ENCODE data around the gene IQCH. TPM values are rescaled to one million over a fixed set of nuclear protein-coding genes. Genes with fewer than 3 reads are reported as not detected.

IQCH gene
- 9.3 TPM for total RNA-seq

DNA sequence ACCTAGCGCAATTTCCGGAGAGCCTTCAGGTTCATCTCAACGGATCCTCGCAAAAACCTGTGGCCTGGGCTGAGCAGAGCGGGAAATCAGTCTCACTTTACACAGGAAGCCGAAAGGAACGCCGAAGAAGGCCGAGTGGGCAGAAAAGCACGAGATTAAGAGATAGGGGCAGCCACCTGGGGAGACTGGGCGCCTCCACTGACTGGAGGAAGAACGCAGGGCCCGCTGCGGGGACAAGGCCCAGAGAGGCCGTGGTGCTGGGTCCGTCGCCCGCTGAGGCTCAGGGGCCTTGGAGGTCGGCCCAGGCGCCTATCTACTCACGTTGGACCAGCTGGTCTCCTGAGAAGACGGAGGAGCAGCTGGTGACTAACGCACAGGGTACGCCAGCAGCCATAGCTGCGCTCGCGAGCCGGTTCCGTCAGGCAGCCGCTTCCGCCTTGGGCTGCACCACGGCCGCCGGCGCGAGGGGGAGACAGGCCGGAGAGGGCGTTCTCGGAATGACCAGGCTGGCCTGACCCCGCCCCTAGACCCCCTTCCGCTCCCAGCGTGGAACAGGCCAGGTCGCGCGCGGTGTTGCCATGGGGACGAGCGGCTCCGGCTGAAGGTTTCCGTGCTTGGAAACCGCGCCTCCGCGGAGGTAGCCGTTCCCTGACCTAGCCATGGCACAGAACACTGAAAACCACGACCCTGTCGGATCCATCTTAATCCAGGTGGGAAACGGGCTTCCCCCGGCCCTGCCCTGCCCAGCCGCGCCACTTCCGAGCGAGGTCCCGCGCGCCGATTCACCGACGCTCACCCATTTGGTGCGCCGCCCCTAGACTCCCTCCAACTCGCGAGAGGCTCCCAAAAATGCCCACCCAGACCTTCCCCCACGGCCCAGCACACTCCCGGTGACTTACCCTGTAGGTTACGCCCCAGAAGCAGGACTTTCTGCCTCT is at the start of gene IQCH, which contains the start of gene AAGAB:
IQCH (plus strand) TSS at position 549 of the 938 bp plus-strand sequence; CDS start at position 660, 111 bp downstream.
AAGAB (minus strand) TSS at position 424 of the 938 bp plus-strand sequence; CDS start at position 394, 30 bp downstream.

DNA sequence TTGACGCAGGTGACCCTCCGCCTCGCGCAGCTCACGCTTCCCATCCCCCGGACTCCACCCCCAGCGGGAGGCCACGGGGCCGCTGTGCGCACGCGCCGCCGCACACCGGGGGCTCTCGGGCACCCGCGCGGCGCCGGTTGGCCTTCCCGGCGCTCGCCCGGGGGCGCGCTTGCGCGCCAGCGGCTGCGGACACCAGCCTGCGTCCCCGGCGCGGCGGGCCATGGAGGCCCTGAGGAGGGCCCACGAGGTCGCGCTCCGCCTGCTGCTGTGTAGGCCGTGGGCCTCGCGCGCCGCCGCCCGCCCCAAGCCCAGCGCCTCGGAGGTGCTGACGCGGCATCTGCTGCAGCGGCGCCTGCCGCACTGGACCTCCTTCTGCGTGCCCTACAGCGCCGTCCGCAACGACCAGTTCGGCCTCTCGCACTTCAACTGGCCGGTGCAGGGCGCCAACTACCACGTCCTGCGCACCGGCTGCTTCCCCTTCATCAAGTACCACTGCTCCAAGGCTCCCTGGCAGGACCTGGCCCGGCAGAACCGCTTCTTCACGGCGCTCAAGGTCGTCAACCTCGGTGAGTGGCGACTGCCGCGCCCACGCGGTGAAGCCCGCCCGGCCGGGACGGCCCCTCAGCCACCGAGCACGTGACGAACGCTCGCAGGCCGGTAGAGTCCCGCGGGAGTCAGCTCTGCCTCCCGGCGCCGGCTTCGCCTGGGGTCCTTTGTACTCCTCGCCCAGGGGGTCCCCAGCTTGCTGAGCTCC is 266.6 kb downstream of the IQCH start, which contains the start of gene C15orf61:
C15orf61 (plus strand) TSS at position 103 of the 754 bp plus-strand sequence; CDS start at position 221, 118 bp downstream.

DNA sequence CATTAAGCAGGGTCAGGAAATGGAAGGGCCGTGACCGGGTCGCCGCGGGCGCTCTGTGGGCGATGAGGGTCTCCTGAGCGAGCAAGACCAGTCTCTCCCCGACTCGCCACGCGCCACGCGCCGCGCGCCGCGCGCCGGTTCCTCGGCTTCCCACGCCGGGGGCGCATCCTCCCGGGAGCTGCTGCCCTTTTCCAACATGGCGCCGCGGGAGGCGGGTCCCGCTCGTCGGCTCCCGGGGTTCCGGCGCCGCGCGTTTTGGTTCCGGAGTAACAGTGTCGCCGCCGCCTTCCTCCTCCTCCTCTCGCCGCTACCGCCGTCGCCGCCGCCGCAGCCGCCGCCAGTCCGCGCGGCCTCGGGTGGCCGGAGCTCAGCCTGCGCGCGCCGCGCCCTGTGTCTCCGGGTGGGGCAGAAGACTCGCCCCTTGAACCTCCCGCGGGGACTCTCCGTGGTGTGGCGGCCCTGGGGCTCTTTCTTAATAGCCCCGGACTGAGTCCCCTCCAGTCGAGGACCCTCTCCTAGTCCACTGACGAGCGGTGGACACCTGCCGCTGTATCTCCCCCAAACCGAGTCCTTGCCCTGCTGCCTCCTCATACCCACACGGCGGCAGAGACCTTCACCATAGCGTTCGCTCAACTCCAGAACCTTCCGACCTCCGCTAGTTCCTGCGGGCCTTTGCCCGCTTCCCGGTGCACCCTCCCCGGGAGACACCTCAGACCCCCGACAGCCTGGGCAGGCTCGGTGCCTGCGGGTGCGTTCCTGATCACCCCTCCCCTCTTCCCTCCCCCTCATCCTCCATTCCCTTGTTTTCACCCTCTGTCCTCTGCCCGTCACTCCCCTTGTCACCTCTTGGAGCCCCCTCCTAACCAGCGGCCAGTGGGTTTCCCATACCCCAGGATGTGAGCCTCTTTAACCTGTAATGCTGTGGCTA is 288.1 kb downstream of the IQCH start, which contains the start of gene MAP2K5:
MAP2K5 (plus strand) TSS at position 284 of the 928 bp plus-strand sequence; CDS start at position 917, 633 bp downstream.

Other genes with a start within 250 kb of the IQCH start
- 43.4 TPM for gene SMAD3, start 189.2 kb upstream of the IQCH start, total RNA-seq
- gene AAGAB, start 125 bp upstream of the IQCH start, total RNA-seq: 32.9 TPM

Data from camera-type eye (tissue), 1 donor.